ENCODE measurements around the gene MGAT5B.

DNA sequence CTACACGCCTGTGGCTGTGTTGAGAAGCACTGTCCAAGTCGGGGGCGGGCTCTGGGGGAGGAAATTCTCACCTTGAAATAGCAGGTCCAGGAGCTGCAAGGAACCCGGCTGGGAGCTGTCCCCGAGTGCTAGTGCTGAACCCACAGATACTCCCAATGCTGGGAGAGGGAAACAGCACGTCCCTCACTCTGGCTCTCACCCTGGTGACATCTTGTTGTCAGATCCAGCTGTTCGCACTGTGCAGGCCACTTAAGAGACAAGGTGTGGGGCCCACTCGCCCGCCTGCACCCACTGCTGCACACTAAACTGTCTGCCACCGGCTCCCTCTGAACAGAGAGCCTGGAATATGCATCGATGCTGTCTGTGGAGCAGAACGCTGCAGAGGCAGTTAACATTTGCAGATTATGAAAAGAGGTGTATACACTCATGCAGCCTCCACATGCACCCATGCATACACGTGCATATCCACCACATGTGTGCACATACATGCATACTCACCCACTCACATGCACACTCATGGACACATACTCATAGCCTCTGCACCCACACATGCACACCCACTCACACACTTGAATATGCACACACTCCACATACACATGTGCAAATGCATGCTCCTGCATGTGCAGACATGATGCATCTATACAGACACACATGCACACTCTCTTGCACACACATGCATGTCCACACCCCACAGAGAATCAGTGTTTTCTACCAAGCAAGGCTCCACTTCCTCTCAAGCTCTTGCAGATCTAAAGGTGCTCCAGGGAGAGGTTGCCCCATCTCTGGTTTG, 42.0 kb downstream of the MGAT5B start:
- TF ChIP-seq, protein P1, sequence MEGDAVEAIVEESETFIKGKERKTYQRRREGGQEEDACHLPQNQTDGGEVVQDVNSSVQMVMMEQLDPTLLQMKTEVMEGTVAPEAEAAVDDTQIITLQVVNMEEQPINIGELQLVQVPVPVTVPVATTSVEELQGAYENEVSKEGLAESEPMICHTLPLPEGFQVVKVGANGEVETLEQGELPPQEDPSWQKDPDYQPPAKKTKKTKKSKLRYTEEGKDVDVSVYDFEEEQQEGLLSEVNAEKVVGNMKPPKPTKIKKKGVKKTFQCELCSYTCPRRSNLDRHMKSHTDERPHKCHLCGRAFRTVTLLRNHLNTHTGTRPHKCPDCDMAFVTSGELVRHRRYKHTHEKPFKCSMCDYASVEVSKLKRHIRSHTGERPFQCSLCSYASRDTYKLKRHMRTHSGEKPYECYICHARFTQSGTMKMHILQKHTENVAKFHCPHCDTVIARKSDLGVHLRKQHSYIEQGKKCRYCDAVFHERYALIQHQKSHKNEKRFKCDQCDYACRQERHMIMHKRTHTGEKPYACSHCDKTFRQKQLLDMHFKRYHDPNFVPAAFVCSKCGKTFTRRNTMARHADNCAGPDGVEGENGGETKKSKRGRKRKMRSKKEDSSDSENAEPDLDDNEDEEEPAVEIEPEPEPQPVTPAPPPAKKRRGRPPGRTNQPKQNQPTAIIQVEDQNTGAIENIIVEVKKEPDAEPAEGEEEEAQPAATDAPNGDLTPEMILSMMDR (IDR thresholded peaks at IDR 0.05 in 8 of 11, conservative IDR thresholded peaks at IDR 0.05 in 3 of 11) = no peak
- no peak for TF ChIP-seq POLR2A (IDR thresholded peaks at IDR 0.05)
